Germinal center (tissue), 1 donor: ENCODE measurements around the gene NTSR2.

Source experiments
- DNase-seq: peaks from one replicate; pipeline ENCODE4 v3.0.0; 2012; ENCODE audit warnings: mixed read lengths, low spot score

NTSR2 gene

GRCh38 chr2:11699686-11700670 is 30.0 kb upstream of the NTSR2 start:
- no peak for DNase-seq

- DNase-seq: no peak
These were observed 28.3 kb upstream of the NTSR2 start for GRCh38 chr2:11698009-11698922.

GRCh38 chr2:11697103-11697871 is 27.3 kb upstream of the NTSR2 start:
- no peak for DNase-seq

- DNase-seq: no peak
These were observed 26.7 kb upstream of the NTSR2 start for GRCh38 chr2:11696736-11697102.

- no peak for DNase-seq
These were observed 25.6 kb upstream of the NTSR2 start for GRCh38 chr2:11695576-11695975.

- DNase-seq: peak; percentile 74
These were observed 23.0 kb upstream of the NTSR2 start for GRCh38 chr2:11692966-11693521.

GRCh38 chr2:11691076-11691660 is 21.2 kb upstream of the NTSR2 start:
- DNase-seq: no peak

GRCh38 chr2:11688222-11689069 is 18.5 kb upstream of the NTSR2 start:
- DNase-seq: peak; percentile 90

GRCh38 chr2:11687736-11688135 is 17.7 kb upstream of the NTSR2 start:
- no peak for DNase-seq

- no peak for DNase-seq
These were observed 16.0 kb upstream of the NTSR2 start for GRCh38 chr2:11685906-11686470.

GRCh38 chr2:11684894-11685460 is 15.0 kb upstream of the NTSR2 start:
- no peak for DNase-seq

- no peak for DNase-seq
These were observed 14.0 kb upstream of the NTSR2 start for GRCh38 chr2:11683966-11684365.

GRCh38 chr2:11683476-11683875 is 13.5 kb upstream of the NTSR2 start:
- DNase-seq: no peak

- no peak for DNase-seq
These were observed 12.6 kb upstream of the NTSR2 start for GRCh38 chr2:11682590-11682915.

- DNase-seq: peak; percentile 86
These were observed 12.0 kb upstream of the NTSR2 start for GRCh38 chr2:11681722-11682589.

GRCh38 chr2:11680901-11681721 is 11.1 kb upstream of the NTSR2 start:
- no peak for DNase-seq

- no peak for DNase-seq
These were observed 10.3 kb upstream of the NTSR2 start for GRCh38 chr2:11680182-11680900.
